ENCODE measurements around the gene PWP2.
"Not testable (repeated sequence)": the region's sequence is repeated elsewhere in the genome, so short reads cannot be mapped to it uniquely, and the experiment has no call there.

The PWP2 gene

DNA sequence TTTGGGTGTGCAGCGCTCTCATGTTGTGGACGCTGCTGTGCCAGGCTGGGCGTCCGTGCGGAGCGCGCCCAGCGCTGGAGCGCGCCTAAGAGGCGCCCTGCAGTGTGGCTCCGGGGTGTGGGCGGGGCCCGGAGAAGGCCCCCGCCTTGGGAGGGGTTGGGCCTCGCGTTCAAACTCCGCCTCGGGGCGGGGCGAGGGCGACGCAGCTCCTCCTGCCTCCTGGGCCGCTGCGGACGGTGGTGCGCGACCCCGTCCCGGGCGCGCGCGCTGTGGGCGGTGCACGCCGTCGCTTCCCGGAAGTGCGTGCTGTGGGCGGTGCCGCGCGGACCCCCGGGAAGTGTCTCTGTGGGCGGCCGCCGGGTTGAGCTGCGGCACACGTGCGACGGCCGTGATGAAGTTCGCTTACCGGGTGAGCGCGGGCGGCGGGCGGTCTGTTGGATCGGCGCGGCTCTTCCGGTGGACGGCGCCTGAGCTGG is at the start of gene PWP2:
PWP2 (plus strand) TSS at position 374 of the 476 bp plus-strand sequence; CDS start at position 392, 18 bp downstream.
- H3K4me3 ChIP-seq (ENCODE audit: low read depth, low read length): peak within 1 kb of the TSS; percentile 24
- DNase-seq (ENCODE audit: low read depth, low spot score); in situ Hi-C loops (cut with HindIII; ENCODE audit: low sequenced_read_pairs): not testable (repeated sequence)

DNA sequence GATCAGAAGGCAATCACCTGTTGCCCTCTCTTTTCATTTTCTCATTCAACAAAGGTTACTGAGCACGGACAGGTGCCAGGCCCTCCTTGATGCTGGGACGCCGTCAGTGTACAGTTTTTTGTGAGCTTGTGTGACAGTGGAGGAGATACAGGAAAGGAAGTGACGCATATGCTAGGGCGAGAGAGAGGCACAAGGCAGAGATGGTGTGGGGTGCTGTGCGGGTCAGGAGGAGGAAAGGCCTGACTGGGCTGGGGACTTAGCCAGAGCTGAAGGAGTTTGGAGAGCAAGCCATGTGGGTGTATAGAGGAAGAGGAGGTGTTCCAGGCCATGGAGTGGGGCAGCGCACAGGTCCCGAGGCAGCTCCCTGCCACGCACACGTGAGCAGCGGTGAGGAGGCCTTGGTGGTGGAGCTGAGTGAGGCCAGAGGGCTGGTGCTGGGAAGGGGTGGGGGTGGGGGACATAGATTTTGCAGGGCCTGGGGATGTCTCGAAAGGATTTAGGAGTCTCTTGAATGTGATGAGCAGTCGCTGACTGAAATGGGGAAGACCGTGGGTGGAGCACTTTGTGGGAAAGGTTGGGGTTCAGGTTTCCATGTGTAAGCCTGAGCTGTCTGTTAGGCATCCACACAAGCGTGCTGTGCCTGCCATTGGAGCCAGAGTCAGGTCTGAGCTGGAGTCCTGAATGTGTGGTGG is 49.1 kb upstream of the PWP2 start:
- no peak overlapping the region for H3K4me3 ChIP-seq (ENCODE audit: low read depth, low read length)
- TF ChIP-seq, protein P1, sequence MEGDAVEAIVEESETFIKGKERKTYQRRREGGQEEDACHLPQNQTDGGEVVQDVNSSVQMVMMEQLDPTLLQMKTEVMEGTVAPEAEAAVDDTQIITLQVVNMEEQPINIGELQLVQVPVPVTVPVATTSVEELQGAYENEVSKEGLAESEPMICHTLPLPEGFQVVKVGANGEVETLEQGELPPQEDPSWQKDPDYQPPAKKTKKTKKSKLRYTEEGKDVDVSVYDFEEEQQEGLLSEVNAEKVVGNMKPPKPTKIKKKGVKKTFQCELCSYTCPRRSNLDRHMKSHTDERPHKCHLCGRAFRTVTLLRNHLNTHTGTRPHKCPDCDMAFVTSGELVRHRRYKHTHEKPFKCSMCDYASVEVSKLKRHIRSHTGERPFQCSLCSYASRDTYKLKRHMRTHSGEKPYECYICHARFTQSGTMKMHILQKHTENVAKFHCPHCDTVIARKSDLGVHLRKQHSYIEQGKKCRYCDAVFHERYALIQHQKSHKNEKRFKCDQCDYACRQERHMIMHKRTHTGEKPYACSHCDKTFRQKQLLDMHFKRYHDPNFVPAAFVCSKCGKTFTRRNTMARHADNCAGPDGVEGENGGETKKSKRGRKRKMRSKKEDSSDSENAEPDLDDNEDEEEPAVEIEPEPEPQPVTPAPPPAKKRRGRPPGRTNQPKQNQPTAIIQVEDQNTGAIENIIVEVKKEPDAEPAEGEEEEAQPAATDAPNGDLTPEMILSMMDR (IDR thresholded peaks at IDR 0.05; ENCODE audit: low read depth, low read length): no peak
- in situ Hi-C loops (cut with HindIII; ENCODE audit: low sequenced_read_pairs): no loop called here
- DNase-seq (ENCODE audit: low read depth, low spot score): no peak

DNA sequence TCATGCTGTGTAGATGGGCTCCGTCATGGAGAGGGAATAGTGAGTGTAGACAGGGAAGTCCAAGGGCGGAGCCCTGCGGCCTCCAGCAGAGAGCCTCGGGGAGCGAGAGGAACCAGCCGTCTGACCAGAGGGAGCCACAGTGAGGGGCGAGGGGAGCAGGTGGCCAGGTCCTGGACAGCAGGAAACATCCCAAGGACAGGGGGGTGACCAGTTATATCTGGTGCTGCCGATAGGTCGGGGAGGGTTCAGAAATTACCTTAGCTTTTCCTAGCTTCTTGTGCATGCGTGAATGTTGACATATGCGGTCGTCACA is 48.6 kb upstream of the PWP2 start:
- in situ Hi-C loops (cut with HindIII; ENCODE audit: low sequenced_read_pairs): no loop called here

GRCh38 chr21:44058981-44059380 is 48.2 kb upstream of the PWP2 start:
- H3K4me3 ChIP-seq (ENCODE audit: low read depth, low read length): no peak overlapping the region
- in situ Hi-C loops (cut with HindIII; ENCODE audit: low sequenced_read_pairs): no loop called here
- TF ChIP-seq, protein P1 (IDR thresholded peaks at IDR 0.05; ENCODE audit: low read depth, low read length): no peak
- DNase-seq (ENCODE audit: low read depth, low spot score): no peak

More for the DNA sequence above, 48.6 kb upstream of the PWP2 start:
- DNase-seq (ENCODE audit: low read depth, low spot score): no peak
- no peak overlapping the region for H3K4me3 ChIP-seq (ENCODE audit: low read depth, low read length)
- TF ChIP-seq, protein P1 (IDR thresholded peaks at IDR 0.05; ENCODE audit: low read depth, low read length): no peak

DNA sequence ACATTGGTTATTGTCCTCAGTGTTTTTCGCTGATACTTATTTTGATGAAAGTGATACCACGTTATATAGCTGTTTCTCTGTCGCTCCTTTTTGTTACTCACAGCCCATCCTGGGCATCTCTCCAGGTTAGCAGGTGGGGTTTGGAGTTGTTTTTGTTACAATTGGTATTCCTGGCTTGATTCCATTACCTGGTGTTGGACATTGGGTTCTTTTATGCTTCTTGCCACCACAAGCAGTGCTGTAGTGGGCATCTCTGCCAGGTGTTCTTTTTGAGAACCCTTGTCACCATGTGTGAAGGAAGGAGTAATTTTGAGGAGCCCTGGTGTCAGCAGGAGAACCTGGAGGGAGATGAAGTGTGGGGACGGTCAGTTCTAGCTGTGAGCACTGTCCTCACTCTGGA is 47.5 kb upstream of the PWP2 start:
- in situ Hi-C loops (cut with HindIII; ENCODE audit: low sequenced_read_pairs): no loop called here
- no peak for DNase-seq (ENCODE audit: low read depth, low spot score)
- TF ChIP-seq, protein P1 (IDR thresholded peaks at IDR 0.05; ENCODE audit: low read depth, low read length): no peak
- H3K4me3 ChIP-seq (ENCODE audit: low read depth, low read length): no peak overlapping the region

DNA sequence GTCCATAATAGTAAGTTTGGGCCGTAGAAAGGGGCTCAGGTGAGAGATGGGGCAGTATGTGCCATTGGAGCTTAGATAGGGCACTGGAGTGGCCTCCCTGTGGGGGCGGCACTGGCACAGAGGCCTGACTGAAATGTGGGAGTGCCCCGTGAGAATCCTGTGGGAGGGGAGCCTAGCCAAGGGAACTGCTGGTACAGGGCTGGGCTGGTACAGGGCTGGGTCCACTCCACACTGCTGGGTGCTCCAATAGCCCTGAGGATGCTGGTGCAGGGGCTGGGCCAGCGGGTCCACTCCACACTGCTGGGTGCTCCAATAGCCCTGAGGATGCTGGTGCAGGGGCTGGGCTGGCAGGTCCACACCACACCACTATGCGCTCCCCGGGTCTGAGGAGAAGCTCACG is 44.8 kb upstream of the PWP2 start:
- DNase-seq (ENCODE audit: low read depth, low spot score): no peak
- H3K4me3 ChIP-seq (ENCODE audit: low read depth, low read length): no peak overlapping the region
- TF ChIP-seq, protein P1 (IDR thresholded peaks at IDR 0.05; ENCODE audit: low read depth, low read length): no peak
- in situ Hi-C loops (cut with HindIII; ENCODE audit: low sequenced_read_pairs): no loop called here

DNA sequence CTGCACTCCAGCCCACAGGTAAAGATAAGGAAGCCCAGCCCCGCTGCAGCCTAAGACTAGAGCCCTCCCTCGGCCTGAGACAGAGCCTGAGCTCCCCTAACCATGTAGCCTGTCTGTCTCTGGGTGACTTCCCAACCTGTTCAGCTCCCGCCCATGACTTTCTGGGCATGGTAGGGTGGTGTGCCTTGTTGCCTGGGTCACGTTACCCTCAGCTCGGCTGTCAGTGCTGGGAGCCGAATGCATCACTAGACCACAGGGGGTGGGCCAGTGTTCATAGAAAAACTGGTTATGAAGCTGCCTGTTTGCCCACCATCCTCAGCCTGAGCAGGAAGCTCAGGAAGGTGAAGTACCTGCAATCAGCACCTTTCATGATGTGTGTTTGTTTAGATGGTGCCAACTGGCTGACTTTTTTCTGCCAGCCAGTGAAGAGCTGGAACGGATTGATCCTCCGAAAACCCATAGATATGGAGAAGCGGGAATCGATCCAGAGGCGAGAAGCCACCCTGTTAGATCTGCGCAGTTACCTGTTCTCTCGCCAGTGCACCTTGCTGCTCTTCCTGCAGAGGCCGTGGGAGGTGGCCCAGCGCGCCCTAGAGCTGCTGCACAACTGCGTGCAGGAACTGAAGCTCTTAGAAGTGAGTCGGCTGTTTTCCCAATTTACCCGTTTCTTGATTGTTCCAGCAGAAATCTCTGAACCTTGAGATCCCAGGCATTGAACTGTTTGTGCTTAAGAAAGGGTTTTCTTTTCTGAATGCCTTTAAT is 43.9 kb upstream of the PWP2 start:
- no peak overlapping the region for H3K4me3 ChIP-seq (ENCODE audit: low read depth, low read length)
- TF ChIP-seq, protein P1 (IDR thresholded peaks at IDR 0.05; ENCODE audit: low read depth, low read length): no peak

More for the DNA sequence above, 43.9 kb upstream of the PWP2 start:
- in situ Hi-C loops (cut with HindIII; ENCODE audit: low sequenced_read_pairs): no loop called here
- DNase-seq (ENCODE audit: low read depth, low spot score): no peak

All from astrocyte of the spinal cord (primary cell).